ENCODE data around the gene TECTB. TPM values are rescaled to one million over a fixed set of nuclear protein-coding genes. Genes with fewer than 3 reads are reported as not detected.

Gene TECTB
- total RNA-seq, 1 experiment from 2014 or later = not detected

DNA sequence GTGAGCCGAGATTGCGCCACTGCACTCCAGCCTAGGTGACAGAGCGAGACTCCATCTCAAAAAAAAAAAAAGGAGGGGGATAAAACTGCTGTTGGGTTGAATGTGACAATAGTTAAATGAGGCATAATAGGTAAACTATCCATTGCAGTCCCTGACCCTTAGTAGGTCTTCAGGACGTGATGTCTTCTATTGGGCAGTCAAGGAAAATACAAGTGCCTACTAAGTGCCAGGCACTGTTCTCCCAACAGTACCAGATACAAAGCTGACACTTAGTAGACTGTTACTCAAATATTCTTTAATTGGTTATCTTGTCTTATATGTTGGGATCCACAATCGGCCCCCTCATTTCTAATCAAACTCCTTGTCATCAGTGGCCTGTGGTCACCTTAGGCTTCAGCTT lies 63.6 kb downstream of the TECTB start:
- DNase-seq (ENCODE audit: low read depth) = no peak

DNA sequence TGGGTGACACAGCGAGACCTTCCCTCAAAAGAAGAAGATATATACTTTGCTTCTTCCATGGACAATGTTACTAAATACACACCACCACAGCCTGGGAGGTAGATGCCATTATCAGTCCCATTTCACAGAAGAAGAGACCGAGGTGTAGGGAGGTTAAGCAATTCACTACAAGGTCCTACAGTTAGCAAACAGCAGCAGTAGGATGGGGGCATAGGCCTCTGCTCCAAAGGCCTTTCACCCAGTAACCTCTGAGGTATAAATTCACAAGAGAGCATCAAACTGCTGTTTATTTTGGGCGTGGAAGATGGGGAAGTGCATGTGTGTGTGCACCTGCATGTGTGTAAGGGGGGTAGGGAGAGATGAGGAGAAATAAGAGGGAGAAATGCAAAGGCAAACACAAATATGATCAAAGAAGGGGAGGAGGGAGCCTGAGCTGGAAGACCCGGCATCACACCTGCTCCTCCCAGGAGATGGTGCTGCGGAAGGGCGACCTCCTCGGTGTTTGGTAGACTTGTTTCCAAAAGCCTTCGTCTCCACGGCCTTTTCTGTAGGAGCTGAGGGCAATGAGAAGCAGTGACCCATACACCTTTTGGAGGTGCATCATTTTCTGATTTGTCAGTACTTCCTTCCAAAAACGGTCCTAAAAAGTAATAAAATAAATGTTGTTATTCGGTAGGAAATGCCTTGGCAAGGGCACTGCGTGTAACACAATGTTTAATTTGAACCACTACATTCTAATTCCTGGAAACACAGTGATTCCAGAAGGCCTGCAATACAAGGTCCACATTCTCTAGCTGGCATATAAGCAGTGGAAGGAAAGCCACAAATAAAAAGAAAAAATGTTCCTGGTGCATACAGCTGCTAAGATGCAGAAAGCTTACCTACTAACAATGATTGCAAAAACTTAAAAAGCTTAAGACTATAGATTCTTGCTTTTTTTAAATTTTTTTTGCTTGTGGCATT lies 64.8 kb downstream of the TECTB start:
- DNase-seq (ENCODE audit: low read depth) = no peak

DNA sequence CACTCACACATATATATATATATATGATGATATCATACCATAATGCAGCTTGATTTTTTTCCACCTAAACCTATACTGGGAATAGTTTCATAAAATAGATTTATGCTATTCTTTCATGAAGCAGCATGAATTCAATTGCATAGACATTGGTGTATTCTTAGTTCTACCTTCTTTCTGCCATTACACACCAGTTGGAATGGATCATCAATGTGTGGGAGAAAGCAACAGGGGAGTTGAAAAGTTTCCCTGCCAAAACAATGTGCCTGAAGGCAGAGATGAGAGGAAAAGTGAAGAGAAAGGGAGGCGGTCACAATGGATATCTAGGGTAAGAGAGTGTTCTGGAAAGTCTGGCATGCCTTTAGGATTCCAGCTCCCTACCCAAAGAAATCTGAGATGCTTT lies 65.6 kb downstream of the TECTB start:
- no peak for DNase-seq (ENCODE audit: low read depth)

DNA sequence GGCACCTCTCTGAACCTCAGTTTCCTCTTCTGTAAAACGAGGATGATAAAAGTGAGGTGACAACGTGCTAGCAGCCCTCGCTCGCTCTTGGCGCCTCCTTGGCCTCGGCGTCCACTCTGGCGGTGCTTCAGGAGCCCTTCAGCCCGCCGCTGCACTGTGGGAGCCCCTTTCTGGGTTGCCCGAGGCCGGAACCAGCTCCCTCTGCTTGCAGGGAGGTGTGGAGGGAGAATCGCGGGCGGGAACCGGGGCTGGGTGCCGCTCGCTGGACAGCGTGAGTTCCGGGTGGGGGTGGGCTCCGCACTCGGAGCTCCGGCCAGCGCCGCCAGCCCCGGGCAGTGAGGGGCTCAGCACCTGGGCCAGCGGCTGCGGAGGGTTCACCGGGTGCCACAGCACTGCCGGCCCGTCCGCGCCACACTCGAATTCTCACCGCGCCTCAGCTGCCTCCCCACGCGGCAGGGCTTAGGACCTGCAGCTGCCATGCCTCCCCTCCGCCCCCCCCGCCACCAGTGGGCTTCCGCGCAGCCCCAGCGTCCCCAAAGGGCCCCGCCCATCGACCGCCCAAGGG lies 66.4 kb downstream of the TECTB start:
- DNase-seq (ENCODE audit: low read depth) = no peak

DNA sequence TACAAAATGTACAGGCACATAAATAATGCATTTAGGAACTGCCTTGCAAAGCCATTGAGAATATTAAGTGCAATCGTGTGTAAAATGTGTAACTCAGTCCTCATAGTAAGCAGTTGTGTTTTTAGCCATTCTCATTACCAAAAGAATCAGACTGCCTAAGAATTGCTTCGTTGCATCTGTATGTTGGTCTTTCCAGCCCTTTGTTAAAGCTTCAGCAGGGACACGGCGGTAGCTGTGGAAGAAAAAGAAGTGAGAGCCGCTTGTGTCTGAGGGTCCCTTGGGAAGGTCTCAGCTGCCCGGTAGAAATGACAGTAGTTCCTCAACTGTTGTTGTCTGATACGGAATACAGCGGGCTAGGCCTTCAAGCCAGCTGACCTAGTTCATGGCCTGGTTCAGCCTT lies 67.9 kb downstream of the TECTB start:
- DNase-seq (ENCODE audit: low read depth) = no peak

DNA sequence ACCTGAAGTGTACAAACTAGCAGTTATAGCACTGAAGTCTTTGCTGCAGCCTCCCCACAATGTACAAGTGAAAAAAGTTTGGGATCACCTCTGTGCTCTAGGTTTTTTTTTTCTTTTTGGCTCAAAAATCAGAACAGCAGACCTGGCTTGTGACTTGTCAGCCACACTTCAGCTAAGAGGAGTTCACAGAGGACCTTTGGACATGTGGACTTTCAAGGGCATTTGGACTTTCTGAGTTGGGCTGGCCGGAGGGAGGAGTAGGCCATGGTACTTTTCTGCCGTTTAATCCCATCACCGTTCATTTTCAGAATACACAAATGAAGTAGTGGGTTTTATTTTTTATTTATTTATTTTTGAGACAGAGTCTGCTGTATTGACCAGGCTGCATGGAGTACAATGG lies 68.8 kb downstream of the TECTB start:
- no peak for DNase-seq (ENCODE audit: low read depth)

DNA sequence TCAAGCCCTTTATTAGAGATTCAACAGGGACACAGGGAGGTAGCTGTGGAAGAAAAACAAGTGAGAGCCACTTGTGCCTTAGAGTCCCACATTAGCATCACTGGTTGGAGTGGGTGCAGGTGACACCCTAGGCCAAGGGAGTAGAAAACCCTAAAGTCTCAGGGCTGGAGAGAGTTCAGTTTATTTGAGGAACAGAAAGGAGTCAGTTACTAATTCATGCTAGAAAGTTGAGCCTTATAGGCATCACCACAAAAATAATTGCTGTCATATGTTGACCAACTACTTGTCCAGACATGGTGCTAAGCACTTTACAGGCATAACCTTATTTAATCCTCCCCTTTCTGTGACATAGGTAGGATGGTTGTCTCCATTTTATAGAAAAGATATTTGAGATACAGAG lies 69.8 kb downstream of the TECTB start:
- no peak for DNase-seq (ENCODE audit: low read depth)

Other genes starting within 250 kb of the TECTB start
- gene GPAM, start 99.6 kb upstream of the TECTB start, total RNA-seq (2014; rRNA removed; shearing (Covaris generic)) = 13.3 and 14.5 TPM in 2 replicates
- gene ACSL5, start 90.7 kb downstream of the TECTB start, total RNA-seq (2014; rRNA removed; shearing (Covaris generic)) = 18.5 TPM in 2 replicates
- gene ZDHHC6, start 163.5 kb downstream of the TECTB start, total RNA-seq (2014; rRNA removed; shearing (Covaris generic)) = 35.6 and 38.8 TPM in 2 replicates
- 22.3 and 22.9 TPM in 2 replicates for gene VTI1A, start 163.8 kb downstream of the TECTB start, total RNA-seq (2014; rRNA removed; shearing (Covaris generic))